HG03095 (cell line): Measurements from ENCODE around the gene ITPR3.
A peak's percentile ranks its signal among the peaks of the same experiment; 100 is the strongest.

Experiments used
- ATAC-seq: cut with Tn5 transposase; IDR thresholded peaks from one replicate; pipeline ENCODE4 v1.9.1; 2021; ENCODE audit warnings: moderate library complexity; ENCODE audit not compliant: unreplicated experiment

The ITPR3 gene

DNA sequence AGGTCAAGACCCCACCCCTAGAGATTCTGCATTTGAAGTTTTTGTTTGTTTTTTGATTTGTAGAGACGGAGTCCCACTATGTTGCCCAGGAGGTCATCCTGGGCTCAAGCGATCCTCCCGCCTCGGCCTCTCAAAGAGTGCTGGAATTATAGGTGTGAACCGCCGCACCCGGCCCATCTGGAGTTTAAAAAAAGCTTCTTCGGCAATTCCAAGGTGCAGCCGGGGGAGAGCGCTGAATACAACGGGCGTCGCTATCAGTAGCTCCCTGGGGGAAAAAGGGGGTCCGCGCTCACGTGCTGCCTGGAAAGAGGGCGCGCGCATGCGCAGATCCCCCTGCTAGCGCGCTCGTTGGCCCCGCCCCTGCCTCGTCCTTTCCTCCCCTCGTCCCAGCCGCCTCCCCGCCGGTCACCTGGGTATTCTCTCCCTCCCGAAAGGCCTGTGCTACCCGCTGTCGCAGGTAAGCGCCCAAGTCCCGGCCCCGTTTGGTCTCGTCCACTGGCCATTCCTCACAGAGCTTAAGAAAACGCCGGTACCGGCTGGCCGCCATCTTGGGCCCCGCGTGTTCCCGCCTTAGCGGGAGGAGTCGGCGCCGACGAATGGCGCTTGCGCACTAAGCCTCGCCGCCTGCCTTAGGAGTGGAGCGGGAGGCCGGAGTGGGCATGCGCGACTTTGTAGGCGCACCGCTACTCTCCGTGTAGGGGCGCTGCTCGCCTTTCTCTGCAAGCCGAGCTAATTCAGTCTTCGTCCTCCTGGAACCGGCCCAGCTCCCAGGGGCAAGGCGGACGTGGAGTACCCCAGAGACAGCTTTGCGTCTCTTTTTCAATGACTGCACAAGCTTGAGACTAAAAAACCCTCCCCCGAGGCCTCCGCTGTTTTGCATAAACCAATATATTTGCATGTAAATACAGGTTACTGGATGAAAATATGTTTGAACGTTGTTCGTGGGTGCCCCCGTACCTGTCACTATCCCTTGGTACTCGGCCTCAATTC lies 90.3 kb downstream of the ITPR3 start, which contains the start of gene UQCC2:
UQCC2 (minus strand) TSS at position 561 of the 990 bp plus-strand sequence; CDS start at position 547, 14 bp downstream.
- ATAC-seq: peak; percentile 75

DNA sequence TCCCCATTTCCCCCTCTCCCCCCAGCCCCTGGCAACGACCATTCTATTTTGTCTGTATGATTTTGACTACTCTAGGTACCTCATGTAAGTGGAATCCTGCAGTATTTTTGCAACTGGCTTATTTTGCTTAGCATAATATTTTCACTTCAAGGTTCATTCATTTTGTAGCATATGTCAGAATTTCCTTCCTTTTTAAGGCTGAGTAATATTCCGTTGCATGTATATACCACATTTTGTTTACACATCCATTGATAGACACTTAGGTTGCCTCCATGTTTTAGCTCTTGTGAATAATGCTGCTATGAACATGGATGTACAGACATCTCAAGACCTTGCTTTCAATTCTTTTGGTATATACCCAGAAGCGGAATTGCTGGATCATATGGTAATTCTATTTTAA lies 91.8 kb downstream of the ITPR3 start:
- no peak for ATAC-seq

DNA sequence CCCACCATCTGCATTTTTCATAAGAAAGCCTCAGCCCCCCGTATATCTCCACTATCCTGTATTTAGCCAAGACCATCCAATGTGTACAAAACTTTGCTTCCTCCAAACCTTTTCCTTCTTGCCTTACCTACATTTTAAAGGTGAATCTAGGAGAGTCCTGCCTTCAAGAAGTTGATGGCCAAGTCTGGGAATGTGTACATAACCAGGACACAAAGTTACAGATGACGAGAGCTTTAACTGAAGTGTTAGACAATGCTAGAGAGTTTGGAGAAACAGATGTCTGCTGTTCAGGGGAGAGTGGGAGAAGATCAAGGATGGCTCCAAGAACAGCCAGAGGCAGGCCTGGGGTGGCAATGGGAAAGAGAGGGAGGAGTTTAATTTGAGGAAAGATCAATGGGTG lies 92.7 kb downstream of the ITPR3 start:
- no peak for ATAC-seq

DNA sequence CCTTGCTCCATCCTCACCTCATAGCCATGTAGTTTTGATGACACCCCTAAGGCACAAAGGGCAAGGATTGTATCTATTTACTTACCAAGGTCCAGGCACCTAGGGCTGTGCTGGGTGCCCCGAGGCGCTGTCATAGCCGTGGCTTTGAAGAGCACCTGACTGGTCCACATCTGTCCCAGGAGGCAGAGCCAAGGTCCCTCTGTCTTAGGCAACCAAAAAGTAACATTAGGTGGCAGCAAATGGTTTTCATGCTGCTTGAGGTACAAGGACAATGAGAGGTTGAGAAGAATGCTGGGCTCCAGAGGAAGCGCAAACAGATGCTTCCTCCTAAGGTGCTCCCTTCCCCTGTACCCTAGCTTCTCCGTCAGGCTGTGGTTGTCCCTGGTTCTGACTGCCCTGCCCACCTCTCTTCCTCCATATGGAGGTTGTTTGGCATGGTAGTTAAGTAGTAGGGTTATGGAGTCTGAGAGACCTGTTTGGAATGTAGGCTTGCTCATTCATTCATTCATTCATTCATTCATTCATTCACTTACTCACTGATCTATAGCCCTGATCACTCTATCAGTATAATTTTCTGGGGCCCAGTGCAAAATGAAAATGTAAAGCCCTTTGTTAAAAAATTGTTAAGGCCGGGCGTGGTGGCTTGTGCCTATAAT lies 93.4 kb downstream of the ITPR3 start:
- no peak for ATAC-seq

DNA sequence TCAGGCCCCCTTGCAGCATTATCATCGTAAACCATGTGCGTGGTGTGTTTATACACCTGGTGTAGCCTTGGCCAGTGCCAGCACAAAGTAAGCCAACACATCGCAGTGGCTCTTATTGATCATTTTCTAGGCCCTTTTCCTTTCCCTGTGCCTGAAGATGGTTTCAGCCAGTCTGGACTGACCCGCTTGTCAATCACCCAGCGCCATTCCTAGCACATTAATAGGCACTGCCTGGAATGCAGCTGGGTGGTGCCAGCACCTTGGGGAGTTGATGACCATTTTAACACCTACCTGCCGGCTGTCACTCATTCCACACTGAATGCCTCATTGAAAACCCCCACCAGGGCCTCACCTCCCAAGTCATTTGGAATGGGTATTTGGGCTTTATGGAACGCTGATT lies 95.3 kb downstream of the ITPR3 start:
- ATAC-seq: no peak

DNA sequence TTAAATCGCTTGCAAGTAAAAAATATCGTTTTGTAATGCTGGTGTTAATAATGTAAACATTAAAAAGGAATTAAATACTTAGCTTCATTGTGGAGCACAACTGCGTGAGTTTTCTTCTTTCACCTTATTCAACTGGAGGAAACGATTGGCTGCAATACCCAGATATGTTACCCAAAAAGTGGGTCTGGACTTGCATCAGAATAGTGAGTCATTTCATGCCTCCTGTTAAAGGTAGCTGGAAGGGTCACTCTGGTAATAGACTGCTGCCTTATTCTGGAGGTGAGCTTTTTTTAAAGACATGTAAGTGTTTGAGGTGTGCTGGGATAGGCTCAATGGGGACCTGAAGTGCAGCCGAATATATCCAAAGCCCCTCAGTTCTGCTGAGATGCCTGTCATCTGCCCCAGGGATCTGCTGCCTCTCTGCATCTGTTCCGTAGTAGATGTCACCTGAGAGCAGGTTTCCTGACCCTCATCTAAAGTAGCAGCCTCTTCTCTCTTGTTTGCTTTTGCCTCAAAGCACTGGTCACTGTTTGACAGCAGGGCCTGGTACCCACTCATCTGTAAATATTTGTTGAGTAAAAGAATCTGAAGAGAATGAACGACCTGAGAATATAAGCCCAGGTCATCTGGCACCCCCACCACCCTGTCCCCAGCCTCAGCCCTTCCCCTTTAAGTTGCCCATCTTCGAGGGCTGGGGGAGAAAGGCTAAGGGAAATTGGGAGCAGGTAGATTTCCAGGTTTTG lies 95.9 kb downstream of the ITPR3 start:
- no peak for ATAC-seq

DNA sequence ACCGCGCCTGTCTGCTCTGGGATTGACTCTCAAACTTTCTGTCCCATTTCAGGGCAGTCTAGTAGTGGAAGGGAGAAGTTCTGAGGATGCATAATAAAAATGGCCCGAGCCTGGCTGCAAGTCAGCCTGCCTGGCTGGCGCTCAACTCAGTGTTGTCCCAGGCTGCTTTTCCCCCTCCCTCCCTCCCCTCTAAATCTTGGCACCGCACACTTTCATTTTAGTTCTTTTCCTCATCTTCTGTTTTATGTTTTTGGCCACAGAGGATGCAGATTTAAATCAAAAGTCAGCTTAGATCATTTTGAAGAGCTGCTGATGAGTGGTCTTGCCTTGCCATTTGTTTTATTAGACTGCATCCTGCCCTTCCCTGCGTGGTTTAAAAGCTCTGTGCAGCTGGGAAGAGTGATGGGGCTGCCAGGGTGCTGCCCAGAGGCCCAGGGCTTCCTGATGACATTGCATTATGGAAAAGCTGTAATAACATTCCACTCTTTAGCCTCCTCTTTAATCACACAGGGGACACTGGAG lies 96.9 kb downstream of the ITPR3 start:
- ATAC-seq: no peak

DNA sequence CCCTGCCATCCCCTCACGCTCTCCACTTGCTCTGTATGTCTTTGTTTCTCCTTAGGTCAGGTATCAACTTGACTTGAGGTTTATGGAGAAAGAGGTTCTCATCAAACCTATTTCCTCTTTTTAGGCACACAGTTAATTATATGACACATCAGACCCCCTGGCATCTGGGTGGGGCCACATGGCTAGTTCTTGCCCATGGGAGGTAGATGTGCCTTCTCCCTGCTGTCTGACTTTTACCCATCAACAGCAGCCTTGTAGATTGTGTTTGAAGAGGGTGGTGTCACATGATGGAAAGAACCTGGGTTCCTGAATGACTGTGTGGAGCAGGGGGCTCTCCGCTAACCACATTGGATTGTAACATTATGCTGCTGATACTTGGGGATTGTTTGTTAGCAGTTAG lies 97.6 kb downstream of the ITPR3 start:
- ATAC-seq: no peak

DNA sequence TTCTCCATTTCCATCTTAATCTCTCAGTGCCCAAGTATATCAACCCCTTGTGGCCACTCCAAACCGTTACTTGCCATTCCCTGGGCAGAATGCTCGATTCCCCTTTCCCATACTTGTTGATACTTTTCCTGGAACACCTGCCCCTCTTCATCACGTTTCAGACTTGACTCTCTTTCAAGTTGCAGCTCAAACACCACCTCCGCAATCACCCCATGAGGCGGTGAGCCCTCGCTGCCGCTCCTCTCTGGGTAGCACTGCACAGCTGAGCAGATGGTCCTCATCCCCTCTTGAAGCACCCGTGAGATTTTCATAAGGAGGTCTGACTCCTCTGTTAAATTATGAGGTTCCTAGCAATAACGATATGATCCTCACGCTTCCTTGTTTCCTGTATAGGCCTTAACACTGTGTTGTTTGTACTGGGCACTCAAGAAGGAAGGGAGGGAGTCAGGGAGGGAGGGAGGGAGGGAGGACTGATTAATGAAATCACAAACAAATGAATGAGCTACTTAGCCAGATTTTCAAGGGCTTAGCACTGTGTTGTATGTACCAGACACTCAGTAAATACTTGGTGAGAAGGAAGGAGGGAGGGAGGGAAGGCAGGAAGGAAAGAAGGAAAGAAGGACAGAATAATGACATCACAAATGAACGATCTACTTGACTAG lies 98.3 kb downstream of the ITPR3 start:
- ATAC-seq: no peak

DNA sequence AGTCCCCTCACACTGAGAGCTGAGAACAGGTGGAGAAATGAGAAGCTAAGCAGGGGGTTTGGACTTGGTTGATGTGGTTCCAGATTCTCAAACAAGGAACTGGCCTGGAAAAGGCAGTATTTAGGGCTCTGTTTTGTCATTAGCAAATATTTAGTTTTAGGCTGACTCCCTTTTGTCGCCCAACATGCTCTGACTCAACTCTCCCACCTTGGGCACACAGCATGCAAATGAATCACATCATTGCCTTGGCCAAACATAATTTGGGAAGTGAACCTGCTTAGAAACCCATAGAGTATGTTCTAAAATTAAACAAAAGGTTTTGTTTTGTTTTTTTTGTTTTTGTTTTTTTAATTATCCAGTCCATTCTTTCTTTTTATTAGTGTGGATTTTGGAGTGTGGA lies 99.9 kb downstream of the ITPR3 start:
- ATAC-seq: no peak

DNA sequence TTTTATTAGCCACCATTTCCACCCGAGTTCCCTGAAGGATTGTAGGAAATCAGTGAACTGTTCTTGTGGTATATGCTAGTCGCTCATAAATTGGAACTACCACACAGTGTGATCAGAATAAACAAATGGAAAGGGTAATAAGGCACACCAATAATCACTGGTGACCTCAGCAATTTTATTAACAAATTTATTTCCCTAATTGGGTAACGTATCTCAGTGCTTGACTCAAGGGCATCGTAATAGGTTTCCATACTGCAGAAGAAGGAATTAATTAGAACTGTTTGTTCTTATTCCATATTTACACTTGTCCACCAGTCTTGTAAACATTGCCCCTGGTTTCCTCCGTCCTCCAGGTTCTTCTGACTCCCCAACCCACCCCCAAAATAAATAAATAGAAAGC lies 100.4 kb downstream of the ITPR3 start:
- no peak for ATAC-seq

DNA sequence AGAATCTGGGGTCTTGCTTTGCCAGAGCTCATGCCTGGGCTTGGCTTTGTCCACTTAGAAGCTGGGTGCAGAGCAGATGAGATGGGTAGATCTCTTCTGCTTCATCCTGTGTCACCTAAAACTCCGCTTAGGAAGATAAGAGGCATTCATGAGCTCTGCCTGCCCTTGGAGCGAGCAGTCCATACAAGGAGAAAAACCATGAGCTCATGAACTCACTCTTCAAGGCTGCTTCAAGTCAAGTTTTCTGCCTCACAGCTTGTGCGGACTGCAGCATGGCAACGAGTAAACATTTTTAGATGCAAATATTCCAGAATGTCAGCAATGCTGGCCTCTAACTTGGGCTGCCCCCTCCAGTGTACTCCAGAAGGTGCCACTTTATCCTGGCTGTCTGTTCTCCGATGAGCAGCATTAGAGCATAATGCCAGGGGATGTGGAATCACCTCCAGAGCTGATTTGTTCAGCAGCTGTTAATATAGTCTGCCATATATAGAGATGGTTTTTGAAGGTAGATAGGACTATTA lies 101.0 kb downstream of the ITPR3 start:
- no peak for ATAC-seq

DNA sequence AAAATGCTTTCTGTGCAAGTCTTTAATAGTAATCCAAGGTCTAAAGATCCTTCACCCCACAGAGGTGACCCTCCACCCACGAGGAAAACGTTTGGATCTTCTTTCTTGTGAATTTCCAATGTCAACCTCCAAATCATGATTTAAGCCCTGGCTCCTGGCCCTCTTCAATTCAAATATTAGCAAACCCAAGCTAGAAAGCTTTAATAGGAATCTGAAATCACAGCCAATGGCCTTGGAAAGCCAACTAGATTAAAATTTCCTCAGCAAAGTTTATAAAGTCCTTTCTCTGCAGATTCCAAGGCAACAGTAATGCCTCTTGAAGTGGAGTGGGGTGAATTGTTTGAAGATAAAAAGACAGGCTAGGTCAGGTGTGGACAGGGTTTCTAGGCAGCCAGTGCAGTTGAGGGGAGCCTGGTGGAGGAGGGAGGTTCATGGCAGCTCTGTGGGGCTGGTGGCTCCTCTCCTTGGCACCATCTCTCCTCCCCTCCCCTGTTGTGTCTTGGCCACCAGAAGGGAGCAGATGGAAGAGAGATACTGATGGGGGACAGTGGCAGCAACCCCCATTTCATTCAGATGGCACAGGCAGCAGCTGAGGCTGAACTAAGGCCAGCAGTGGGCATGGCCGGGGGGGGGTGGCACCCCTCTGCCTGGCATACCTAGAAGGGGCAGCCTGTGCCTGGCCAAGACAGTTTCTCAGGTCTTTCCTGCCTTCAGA lies 102.4 kb downstream of the ITPR3 start:
- ATAC-seq: no peak

DNA sequence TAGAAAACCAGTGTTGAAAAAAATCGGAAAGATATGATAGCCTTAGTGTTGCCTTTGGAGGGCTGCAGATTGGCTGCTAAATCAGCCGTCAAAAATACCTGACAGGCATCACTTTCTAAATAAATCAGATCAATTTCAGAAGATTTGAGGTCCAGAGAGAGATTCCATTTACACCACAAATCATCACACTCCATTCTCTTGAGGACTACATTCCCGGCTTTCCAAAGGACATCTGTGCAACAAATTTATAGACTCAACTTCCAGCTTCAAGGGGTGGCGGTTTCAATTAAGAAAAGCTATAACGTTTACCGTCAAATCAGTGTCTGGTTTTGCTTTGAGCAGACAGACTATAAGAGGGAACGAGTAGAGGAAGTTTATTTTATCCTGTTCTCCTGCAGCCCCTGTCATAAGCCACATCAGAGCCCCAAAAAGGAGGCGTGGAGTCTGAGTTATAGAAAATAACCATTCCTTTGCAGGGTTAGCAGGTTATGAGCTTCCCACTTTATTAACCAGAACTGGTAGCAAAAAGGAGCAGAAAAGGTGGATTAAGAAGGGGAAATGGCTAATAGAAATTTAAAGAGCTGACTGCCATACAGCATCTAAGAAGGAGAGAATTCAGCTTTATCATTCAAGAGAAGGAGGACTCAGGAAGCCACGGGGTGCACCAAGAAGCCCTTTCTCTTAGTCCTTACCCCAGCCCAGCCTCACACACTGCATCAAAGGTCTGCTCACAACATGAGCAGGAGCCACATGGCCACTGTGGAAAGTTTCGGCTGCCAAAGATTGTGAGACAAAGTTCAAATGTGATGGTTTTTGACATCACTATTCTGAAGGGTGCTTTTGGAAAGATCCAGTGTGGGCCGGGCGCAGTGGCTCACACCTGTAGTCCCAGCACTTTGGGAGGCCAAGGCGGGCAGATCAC lies 103.2 kb downstream of the ITPR3 start:
- no peak for ATAC-seq

DNA sequence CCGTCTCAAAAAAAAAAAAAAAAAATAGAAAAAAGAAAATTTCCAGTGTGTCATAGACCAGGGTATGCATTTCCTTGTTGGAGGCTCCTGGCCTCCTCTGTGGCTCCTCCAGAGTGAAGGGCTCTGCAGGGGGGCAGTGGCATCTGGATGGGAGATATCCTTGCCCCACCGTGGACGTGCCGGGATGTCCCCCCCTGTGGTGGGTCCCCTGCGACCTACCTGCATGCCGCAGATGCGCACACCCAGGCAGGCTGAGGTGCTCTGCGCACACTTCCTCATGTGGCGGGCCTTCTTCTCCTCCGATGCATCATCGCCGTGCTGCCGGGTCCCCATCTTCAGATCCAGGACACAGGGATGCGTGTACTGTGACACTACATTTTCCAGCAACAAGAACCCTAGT lies 104.1 kb downstream of the ITPR3 start:
- no peak for ATAC-seq

DNA sequence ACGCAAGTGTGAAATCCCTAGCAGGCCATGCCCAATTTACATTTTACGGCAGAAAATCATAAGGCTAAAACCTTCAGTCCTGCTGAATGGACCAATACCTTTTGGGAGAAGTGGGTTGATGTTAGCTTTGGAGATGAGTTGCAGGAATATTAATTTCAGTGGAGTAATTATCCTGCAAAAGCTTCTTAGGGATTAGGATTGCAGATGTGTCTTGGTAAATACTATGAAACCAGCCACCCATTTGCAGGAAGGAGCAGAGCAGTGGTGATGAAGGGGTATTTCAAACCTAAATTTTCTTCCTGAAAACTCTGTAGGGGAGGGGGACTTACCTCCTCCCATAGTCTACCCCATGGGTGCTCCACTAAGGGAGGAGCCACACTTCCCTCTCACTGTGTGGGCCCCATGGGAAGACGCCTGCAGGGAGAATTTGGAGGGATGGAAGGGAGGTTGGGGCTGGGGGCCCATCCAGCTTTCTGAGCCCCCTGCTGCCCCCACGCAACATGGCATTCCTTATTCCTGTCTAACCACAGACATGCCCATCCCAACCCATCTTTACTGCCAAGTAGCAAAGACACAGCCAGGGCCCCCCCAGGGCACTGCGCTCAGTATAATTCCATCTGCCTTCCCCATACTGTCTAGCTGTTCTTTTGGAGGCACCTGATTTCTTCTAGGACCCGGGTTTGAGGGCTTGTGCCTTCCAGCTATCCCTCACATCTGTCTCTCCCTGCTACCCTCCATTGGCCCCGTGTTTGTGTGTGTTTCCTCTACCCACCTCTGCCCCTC lies 105.0 kb downstream of the ITPR3 start:
- no peak for ATAC-seq

DNA sequence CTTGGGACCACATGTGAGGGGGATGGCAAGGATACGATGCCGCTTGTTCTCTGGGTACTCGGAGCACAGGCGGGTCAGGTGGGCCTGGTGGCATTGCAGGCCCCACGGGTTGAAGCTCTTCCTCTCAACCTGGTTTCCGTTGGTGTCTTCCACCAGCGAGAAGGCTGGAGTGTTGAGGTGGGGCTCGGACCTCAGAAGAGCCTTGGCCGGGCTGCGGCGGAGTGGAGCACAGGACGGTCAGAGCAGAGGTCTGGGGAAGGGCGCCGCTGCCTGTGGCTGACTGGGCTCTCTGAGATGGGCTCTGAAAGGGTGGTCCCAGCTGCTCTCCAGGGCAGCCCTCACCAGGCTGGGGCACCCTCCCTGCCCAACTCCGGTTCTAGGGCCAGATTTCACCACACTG lies 105.6 kb downstream of the ITPR3 start:
- no peak for ATAC-seq

DNA sequence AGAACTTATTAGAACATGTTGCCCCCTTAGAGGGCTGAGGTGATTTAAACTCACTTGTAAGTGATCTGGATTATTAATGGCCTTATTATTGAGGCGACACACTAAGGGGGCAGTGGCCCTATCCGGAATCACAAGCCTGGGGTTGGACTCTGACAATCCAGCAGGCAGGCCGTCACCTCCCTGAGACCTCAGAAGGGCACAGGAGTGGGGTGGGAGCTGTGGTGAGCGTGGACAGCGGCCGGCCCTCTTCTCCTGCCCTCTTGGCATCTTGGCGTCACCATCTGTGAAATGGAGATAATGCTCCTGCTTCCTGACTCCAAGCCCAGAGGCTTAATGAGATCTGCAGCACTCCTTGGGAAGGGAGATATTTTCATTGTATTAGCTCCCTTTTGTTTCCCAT lies 106.0 kb downstream of the ITPR3 start:
- ATAC-seq: no peak
